BLaER1 treated with 17β-estradiol and CSF1 and Interleukin-3, amounts not matched to agents 10 nM and 100 nM (cell line): Measurements from ENCODE around the gene DHX38.

Source experiments
- H3K27ac ChIP-seq, 11 experiments: shearing (Covaris generic); formaldehyde crosslinking; 2 replicates each; pipeline ENCODE4 v1.8.1; 2022
- H3K27me3 ChIP-seq, 11 experiments: shearing (Covaris generic); formaldehyde crosslinking; 2 replicates each; pipeline ENCODE4 v1.8.1; 2022
- H3K36me3 ChIP-seq, 11 experiments: shearing (Covaris generic); formaldehyde crosslinking; 2 replicates each; pipeline ENCODE4 v1.8.1; 2022
- H3K4me1 ChIP-seq, 10 experiments: shearing (Covaris generic); formaldehyde crosslinking; 2 replicates each; pipeline ENCODE4 v1.8.1; 2022
- H3K4me2 ChIP-seq, 11 experiments: shearing (Covaris generic); formaldehyde crosslinking; 2 replicates each; pipeline ENCODE4 v1.8.1; 2022
- H3K4me3 ChIP-seq, 10 experiments: shearing (Covaris generic); formaldehyde crosslinking; 2 replicates each; pipeline ENCODE4 v1.8.1; 2022
- H3K9ac ChIP-seq, 11 experiments: shearing (Covaris generic); formaldehyde crosslinking; 2 replicates each; pipeline ENCODE4 v1.8.1; 2022
- H3K9me3 ChIP-seq, 11 experiments: shearing (Covaris generic); formaldehyde crosslinking; replicated peaks in 1 of 11; 2 replicates each; pipeline ENCODE4 v1.8.1; 2022
- H4K20me1 ChIP-seq, 11 experiments: shearing (Covaris generic); formaldehyde crosslinking; 2 replicates each; pipeline ENCODE4 v1.8.1; 2022
- Cebpa-rat ChIP-seq, 11 experiments: shearing (Covaris generic); IDR thresholded peaks; 2 replicates each; pipeline ENCODE4 v1.8.1; 2022

The DHX38 gene

GRCh38 chr16:72149676-72150464, 56.2 kb downstream of the DHX38 start:
- peak in 4 of 11 experiments; percentile 29 to 83 (median 76); a peak in 6 of 22 replicates for TF ChIP-seq Cebpa-rat (IDR thresholded peaks at IDR 0.05)
- peak overlapping the region in 6 of 11 experiments; percentile 6 to 81 (median 56); a peak in 10 of 22 replicates for H3K27ac ChIP-seq
- H3K4me3 ChIP-seq = no peak overlapping the region
- H4K20me1 ChIP-seq = no peaks in the 10 kb centered on the region
- H3K4me1 ChIP-seq = peaks cover 25 to 36% (median 30%) of the 10 kb centered on the region in 10 experiments
- H3K9ac ChIP-seq = peak overlapping the region in 1 of 11 experiments; percentile 45; a peak in 2 of 22 replicates
- H3K4me2 ChIP-seq = peak overlapping the region; percentile 24 to 76 (median 67)
- H3K27me3 ChIP-seq = no peaks in the 10 kb centered on the region
- peaks cover 8 to 14% (median 12%) of the 10 kb centered on the region in 11 experiments; a peak in 17 of 22 replicates for H3K9me3 ChIP-seq
- H3K36me3 ChIP-seq = no peaks in the 10 kb centered on the region

- peaks cover 0 to 11% (median 0%) of the 10 kb centered on the region in 10 experiments; a peak in 2 of 20 replicates for H3K4me1 ChIP-seq
- no peaks in the 10 kb centered on the region for H3K27me3 ChIP-seq
- H3K27ac ChIP-seq = no peak overlapping the region
- no peak overlapping the region for H3K9ac ChIP-seq
- no peaks in the 10 kb centered on the region; a peak in 1 of 22 replicates for H3K36me3 ChIP-seq
- no peaks in the 10 kb centered on the region for H4K20me1 ChIP-seq
- H3K4me3 ChIP-seq = no peak overlapping the region
- no peak overlapping the region for H3K4me2 ChIP-seq
- TF ChIP-seq Cebpa-rat (IDR thresholded peaks at IDR 0.05) = no peak
- peaks cover 0 to 5% (median 0%) of the 10 kb centered on the region in 11 experiments; a peak in 1 of 22 replicates for H3K9me3 ChIP-seq
These were observed 65.7 kb downstream of the DHX38 start for GRCh38 chr16:72159386-72159785.

- H3K27ac ChIP-seq = no peak overlapping the region
- H3K4me3 ChIP-seq = no peak overlapping the region
- no peaks in the 10 kb centered on the region for H3K27me3 ChIP-seq
- peaks cover 0 to 5% (median 0%) of the 10 kb centered on the region in 11 experiments; a peak in 1 of 22 replicates for H3K9me3 ChIP-seq
- no peaks in the 10 kb centered on the region for H4K20me1 ChIP-seq
- no peaks in the 10 kb centered on the region; a peak in 1 of 22 replicates for H3K36me3 ChIP-seq
- no peak overlapping the region for H3K4me2 ChIP-seq
- H3K9ac ChIP-seq = no peak overlapping the region
- no peak for TF ChIP-seq Cebpa-rat (IDR thresholded peaks at IDR 0.05)
- peaks cover 0 to 11% (median 0%) of the 10 kb centered on the region in 10 experiments; a peak in 2 of 20 replicates for H3K4me1 ChIP-seq
These were observed 66.2 kb downstream of the DHX38 start for GRCh38 chr16:72159801-72160200.

- no peak overlapping the region for H3K4me3 ChIP-seq
- no peak for TF ChIP-seq Cebpa-rat (IDR thresholded peaks at IDR 0.05)
- H3K4me2 ChIP-seq = no peak overlapping the region
- H3K4me1 ChIP-seq = peaks cover 0 to 9% (median 0%) of the 10 kb centered on the region in 10 experiments; a peak in 2 of 20 replicates
- no peaks in the 10 kb centered on the region for H4K20me1 ChIP-seq
- H3K27ac ChIP-seq = no peak overlapping the region
- no peaks in the 10 kb centered on the region for H3K27me3 ChIP-seq
- no peak overlapping the region for H3K9ac ChIP-seq
- peaks cover 0 to 21% (median 10%) of the 10 kb centered on the region in 11 experiments; a peak in 18 of 22 replicates for H3K9me3 ChIP-seq
- peaks cover 0 to 4% (median 0%) of the 10 kb centered on the region in 11 experiments; a peak in 3 of 22 replicates for H3K36me3 ChIP-seq
These were observed 68.6 kb downstream of the DHX38 start for GRCh38 chr16:72162105-72162692.
